Tongue (tissue), 2 donors: ENCODE data around the gene OAS2. TPM values are rescaled to one million over a fixed set of nuclear protein-coding genes. Genes with fewer than 3 reads are reported as not detected.

Experiments used
- DNase-seq: peaks from one replicate; pipeline ENCODE4 v3.0.0-alpha.2; 2015
- total RNA-seq: library from RNA; depleted of rRNA; stranded (reverse); fragments of >200 nt; gene quantifications from one replicate; pipeline ENCODE4 v1.2.3, GENCODE V29; 2014

OAS2 gene
- total RNA-seq, 1 donor from 2014 or later, result 2.6 TPM

GRCh38 chr12:113059071-113059595, 80.8 kb downstream of the OAS2 start:
- no peak for DNase-seq

GRCh38 chr12:113060336-113060960, 82.1 kb downstream of the OAS2 start:
- DNase-seq, result no peak

- no peak for DNase-seq
These were observed 82.9 kb downstream of the OAS2 start for GRCh38 chr12:113061061-113061694.

Other genes starting within 250 kb of the OAS2 start
- gene RPH3A, start 186.8 kb upstream of the OAS2 start, total RNA-seq, result not detected
- gene OAS1, start 71.6 kb upstream of the OAS2 start, total RNA-seq, result 7.8 TPM
- 8.8 TPM for gene OAS3, start 40.0 kb upstream of the OAS2 start, total RNA-seq
- gene DTX1, start 78.2 kb downstream of the OAS2 start, total RNA-seq, result 10.9 TPM
- gene RASAL1, start 157.2 kb downstream of the OAS2 start, total RNA-seq, result 3.8 TPM
- gene CFAP73, start 171.2 kb downstream of the OAS2 start, total RNA-seq, result 6.9 TPM
- gene DDX54, start 207.0 kb downstream of the OAS2 start, total RNA-seq, result 19.4 TPM
- 12.1 TPM for gene RITA1, start 207.2 kb downstream of the OAS2 start, total RNA-seq
- gene TPCN1, start 242.9 kb downstream of the OAS2 start, total RNA-seq, result 27.0 TPM